DMS114 treated with DMSO at 0.1 percent for 48 hours (cell line): Measurements from ENCODE around the gene ADORA1.

Experiments
- DNase-seq: peaks from one replicate; lab custom pipeline; 2025; ENCODE audit not compliant: unreplicated experiment; lab: John Stamatoyannopoulos, UW

ADORA1 gene

DNA sequence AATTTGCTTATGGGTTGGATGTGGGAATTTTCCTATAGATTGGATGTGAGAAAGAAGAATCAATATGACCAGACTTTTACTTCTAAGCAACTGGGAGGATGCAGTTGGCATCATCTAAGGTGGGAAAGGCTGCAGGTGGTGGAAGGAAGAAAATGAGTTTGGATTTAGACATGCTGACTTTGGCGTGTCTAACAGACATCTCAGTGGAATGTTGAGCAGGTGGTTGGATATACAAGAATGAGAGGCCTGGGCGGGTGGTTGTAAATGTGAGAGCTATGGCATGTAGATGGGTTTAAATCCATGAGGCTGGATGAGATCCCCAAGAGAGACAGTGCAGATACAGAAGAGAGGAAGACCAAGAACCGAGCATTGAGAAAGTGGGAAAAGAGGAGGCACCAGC is 10.5 kb downstream of the ADORA1 start:
- no peak for DNase-seq

DNA sequence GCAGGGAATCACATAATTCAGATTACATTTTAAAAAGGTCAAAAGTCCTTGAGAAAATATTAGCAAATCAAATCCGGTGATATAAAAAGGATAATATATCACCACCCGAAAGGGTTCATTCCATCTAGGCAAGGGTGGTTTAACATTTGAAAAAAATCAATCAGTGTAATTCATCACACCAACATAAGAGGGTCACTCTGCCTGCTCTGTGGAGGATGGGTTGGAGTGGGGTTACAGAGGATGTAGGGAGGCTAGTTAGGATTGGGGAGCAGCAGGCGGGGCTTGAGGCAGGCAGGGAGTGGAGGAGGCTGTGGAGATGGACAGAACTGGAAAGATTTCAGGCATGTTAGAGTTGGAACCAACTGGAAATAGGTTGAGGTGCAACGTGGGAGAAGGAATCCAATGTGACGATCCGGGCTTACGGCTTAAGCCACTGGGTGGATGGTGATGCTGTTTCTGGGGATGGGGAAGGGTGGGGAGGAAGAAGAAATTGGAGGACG is 12.5 kb downstream of the ADORA1 start:
- no peak for DNase-seq

DNA sequence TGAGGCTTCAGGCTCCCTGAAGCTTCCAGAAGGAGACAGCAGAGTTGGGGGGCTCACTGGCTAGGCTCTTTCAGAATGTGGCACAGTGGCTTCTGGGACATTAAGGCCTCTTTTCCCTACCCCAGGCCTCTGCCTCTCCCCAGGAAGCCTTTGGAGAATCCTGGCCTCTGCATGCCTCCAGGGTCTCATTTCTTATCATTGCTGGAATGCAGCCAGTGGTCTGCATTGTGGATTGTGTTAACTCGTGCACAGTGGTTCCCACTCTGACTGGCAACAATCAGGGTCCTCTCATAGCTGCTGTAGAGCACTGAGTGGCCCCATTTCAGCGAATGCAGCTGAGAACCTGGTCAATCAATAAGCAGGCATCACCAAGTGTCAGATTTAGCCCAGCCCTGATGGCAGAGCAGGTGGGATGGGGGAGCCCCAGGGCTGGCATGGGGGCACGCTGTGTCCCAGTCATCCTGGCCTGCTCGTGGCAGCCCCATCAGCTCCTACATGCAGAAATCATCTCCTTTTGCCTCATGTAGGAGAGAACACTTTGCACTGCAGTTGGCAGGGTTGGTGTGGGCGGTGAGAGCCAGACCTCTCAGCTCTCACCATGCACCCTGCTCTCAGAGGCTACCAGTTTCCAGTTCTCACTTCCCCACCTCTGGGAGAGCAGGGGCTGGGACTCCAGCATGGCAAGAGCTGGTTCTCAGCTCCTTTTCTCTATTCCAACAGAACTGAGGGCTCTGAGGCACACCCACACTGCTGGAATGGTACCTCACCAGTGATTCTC is 13.4 kb downstream of the ADORA1 start:
- DNase-seq = no peak

- no peak for DNase-seq
These were observed 14.6 kb downstream of the ADORA1 start for GRCh38 chr1:203142124-203142523.

GRCh38 chr1:203142684-203143408 is 15.3 kb downstream of the ADORA1 start:
- no peak for DNase-seq

- no peak for DNase-seq
These were observed 16.1 kb downstream of the ADORA1 start for GRCh38 chr1:203143641-203144040.

- no peak for DNase-seq
These were observed 17.1 kb downstream of the ADORA1 start for GRCh38 chr1:203144661-203145060.

- no peak for DNase-seq
These were observed 18.0 kb downstream of the ADORA1 start for GRCh38 chr1:203145321-203146041.

GRCh38 chr1:203146042-203146369 is 18.5 kb downstream of the ADORA1 start:
- DNase-seq = no peak

DNA sequence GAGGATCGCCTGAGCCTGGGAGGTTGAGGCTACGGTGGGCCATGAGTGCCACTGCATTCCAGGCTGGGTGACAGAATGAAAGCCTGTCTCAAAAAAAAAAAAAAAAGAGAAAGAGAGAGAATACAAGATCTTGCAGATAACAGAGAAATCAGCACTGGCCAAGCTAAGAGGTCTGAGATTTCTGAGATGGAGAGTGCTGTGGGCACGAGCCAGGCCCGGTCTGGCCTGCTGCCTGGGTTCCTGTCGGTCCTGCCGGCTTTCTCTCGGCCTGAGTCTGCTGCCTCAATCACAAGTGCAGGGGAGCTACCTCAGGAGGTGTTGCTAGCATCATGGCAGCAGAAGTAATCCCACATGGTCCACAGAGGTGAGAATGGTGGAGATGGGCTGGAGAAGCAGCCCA is 19.0 kb downstream of the ADORA1 start:
- DNase-seq = no peak

- DNase-seq = no peak
These were observed 19.9 kb downstream of the ADORA1 start for GRCh38 chr1:203147376-203147775.

DNA sequence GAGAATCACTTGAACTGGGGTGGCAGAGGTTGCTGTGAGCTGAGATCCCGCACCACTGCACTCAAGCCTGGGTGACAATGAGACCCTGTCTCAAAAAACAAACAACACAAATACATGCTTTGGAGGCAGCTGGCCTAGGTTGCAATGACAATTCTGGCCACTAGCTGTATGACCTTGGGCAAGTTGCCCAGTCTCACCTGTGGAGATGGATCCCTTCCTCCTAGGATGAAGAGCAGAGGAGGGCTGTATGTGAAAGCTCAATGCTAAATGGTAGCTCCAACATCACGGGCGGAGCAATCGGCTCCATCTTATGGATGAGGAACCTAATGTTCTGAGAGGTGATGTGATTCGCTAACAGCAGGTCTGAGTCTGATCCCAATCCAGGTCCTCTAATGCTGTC is 20.6 kb downstream of the ADORA1 start:
- no peak for DNase-seq

DNA sequence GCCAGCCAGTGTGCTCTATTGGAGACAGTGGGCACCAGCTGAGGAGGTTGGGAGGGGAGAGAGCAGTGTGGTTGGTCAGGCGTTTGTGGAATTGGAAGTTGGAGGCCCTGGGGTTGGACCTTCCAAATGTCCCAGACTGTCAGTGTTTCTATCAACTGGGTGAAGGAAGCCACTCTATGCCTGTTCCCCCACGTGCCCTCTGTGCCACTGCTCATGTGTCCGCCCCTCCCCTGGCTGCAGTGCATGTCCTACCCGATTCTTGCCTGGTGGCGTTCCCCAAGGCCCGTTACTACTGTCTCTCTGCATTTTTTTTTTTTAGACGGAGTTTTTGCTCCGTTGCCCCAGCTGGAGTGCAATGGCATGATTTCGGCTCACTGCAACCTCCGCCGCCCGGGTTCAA is 21.1 kb downstream of the ADORA1 start:
- DNase-seq = no peak

- no peak for DNase-seq
These were observed 21.8 kb downstream of the ADORA1 start for GRCh38 chr1:203149188-203149840.

GRCh38 chr1:203150511-203151297 is 23.2 kb downstream of the ADORA1 start:
- DNase-seq = no peak

- no peak for DNase-seq
These were observed 24.0 kb downstream of the ADORA1 start for GRCh38 chr1:203151362-203152157.

DNA sequence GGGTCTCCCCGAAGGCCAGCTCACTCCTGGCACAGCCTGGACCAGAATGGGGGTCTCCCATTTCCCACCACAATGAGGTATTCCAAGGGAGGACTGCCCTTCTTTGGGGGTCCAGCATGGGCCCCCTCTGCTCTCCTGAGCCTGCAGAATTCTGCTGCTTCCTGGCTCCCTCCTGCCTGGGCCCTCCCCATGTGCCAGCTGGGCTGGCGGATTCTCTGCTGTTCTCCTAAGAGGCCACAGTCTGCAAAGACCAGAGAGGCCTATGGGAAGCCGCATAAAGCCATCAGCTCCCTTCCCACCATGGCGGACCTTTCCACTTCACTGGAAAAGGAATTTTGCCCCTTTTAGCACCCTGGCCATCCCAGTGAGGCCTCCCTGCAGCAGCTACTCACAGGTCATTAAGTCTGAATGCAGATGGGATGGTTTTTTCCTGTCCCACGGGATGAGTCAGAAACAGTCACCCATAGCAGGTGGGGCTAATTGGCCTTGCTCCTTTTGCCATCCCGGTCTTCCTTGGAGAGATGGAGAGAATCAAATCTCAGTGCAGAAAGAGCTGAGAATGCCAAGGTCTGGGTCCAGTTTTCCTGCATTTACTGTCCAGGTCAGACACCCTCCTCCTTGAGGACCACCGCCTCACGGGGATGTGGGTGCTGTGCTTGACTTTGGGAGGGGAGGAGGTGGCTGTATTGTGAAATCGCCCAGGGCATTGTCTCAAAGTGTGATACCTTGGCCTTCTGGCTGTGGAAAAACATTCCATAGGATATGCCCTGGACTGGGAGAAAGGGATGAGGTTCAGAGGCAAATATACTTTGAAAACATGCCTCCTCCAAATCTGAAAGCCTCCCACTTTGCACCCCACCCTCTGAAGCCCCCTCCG is 24.9 kb downstream of the ADORA1 start:
- DNase-seq = no peak

DNA sequence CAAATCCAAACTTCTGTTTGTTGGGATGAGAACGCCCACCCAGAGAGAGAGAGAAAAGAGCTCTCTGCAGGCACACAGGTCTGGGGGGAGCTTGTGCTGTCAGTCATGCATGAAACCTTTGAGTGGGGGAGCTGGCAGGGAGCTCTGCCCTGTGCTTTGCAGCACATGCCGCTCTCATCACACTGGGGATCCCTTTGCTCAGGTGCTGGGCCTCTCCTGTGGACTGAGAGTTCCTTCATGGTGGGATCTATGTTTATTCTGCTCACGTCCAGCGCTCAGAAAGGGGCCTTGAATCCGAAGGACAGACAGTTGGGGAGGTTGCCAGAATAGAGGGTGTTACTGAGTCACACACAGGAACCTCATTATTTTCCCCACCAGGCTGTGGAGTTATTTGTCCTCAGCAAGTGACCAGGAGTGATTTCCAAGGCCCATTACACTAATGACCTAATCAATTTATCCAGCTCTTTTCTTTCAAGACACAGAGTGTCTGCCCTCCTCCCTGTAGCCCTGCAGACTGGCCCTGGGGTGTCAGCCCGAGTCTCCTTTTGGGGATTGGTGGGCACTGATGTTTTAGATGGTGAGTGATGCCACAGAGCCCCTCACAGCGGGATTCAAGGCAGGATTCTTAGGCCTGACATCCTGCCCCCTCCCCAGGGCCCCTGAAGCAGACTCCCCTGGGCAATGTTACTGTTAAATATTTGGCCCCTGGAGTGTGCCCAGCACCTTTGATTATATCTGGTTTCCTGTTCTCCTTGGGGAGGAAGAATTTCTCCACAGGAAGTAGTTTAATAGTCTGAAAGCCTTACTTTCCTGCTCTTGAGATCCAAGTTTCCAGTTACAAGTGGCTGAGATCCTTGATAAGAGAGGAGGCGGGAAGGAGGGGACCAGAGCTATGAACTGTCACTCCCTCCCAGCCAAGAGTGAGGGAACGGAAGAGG is 25.8 kb downstream of the ADORA1 start:
- DNase-seq = no peak
